Measurements from ENCODE around the gene ZIC4. TPM values are rescaled to one million over a fixed set of nuclear protein-coding genes. Genes with fewer than 3 reads are reported as not detected.

ZIC4 gene
- total RNA-seq, 4 donors from 2014 or later = not detected

DNA sequence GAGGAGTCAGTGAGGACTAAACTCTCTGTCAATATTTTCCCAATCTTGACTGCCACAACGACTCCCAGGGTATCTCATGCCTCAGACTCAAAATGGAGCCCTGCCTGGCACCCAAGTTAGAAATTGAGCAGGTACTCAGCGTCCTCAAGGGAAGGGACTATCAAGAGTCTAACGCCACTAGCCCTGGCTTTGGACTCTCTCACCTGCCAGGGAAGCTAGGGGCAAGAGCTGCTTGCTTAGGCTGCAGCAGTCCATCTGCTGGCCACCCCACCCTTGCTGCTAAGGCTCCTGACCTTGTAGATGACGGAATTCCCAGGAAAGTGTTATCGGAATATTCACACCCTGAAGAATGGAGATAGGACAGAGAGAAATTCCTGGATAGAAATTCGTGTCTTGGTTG, 33.0 kb downstream of the ZIC4 start:
- Histone ChIP-seq H3K27ac (no peak overlapping the region), H3K27me3 (peaks cover 98% of the 10 kb centered on the region), H3K4me3 (no peak overlapping the region), H3K9me3 (no peaks in the 10 kb centered on the region), H3K4me1 (no peaks in the 10 kb centered on the region), H3K36me3 (no peaks in the 10 kb centered on the region)
- 4% methylated on average over 6 of the region's 6 CpGs for WGBS
- no peak for TF ChIP-seq POLR2A (IDR thresholded peaks at IDR 0.05)
- TF ChIP-seq EP300 (IDR thresholded peaks at IDR 0.05) = no peak
- TF ChIP-seq, protein P1, sequence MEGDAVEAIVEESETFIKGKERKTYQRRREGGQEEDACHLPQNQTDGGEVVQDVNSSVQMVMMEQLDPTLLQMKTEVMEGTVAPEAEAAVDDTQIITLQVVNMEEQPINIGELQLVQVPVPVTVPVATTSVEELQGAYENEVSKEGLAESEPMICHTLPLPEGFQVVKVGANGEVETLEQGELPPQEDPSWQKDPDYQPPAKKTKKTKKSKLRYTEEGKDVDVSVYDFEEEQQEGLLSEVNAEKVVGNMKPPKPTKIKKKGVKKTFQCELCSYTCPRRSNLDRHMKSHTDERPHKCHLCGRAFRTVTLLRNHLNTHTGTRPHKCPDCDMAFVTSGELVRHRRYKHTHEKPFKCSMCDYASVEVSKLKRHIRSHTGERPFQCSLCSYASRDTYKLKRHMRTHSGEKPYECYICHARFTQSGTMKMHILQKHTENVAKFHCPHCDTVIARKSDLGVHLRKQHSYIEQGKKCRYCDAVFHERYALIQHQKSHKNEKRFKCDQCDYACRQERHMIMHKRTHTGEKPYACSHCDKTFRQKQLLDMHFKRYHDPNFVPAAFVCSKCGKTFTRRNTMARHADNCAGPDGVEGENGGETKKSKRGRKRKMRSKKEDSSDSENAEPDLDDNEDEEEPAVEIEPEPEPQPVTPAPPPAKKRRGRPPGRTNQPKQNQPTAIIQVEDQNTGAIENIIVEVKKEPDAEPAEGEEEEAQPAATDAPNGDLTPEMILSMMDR (IDR thresholded peaks at IDR 0.05) = no peak
- no peak for TF ChIP-seq POLR2AphosphoS5 (IDR thresholded peaks at IDR 0.05)
- no peak for DNase-seq (ENCODE audit: low spot score in 2 of 2)

DNA sequence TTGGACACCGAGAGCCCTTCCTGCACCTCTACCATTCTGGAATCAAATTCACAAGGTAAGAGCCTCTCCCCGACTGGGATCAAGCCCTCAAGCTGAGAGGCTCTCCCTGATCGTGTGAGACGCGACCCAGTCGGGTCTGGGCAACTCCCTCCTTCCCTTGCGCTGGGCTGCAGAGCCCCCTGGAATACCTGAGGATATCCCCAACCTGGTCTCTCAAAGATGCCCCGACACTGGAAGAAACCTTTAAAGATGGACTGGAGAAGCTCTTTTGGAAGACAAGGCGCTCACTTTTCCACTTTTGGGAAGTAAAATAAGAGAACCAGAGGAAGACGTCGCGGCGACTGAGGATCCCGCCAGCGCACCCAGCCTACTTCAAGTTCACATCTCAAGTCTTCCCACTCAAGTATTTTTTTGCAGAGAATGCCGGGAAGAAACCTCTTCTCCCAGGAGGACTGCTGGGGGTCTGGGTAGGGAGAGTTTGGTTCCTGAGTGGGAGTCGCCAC, 33.8 kb downstream of the ZIC4 start:
- Histone ChIP-seq H3K4me3 (no peak overlapping the region), H3K36me3 (no peaks in the 10 kb centered on the region), H3K27ac (no peak overlapping the region), H3K4me1 (no peaks in the 10 kb centered on the region), H3K9me3 (no peaks in the 10 kb centered on the region), H3K27me3 (peaks cover 98% of the 10 kb centered on the region)
- 7% methylated on average over 17 of the region's 17 CpGs for WGBS
- DNase-seq (ENCODE audit: low spot score in 2 of 2) = no peak
- TF ChIP-seq POLR2AphosphoS5 (IDR thresholded peaks at IDR 0.05) (no peak), POLR2A (IDR thresholded peaks at IDR 0.05) (no peak), EP300 (IDR thresholded peaks at IDR 0.05) (no peak)
- TF ChIP-seq, protein P1 (IDR thresholded peaks at IDR 0.05) = no peak

DNA sequence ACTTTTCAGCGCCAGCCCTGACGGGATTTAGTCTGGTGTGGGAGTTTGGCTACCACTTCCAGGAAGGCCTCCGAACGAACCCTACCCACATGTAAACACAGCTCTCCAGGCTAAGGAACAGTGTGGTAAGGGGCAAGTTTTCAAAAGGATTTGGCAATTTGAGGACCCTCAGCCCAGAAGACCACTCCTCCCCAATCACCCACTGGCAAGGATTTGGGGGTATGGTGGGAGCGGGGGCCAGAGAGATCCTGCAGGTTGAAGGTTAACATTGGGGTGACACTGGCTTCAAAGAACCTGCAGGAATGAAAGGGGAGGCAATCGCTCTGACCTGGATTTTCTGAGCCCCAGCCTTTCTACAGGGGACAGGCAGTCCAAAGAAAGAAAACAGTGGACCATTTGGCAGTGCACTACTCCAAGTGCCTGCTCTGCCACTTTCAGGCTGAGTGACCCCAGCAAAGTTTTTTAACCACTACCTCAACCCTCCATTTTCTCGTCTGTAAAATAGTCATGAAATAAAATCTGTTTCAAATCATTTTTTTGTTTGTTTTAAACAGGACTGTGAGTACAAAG, 34.5 kb downstream of the ZIC4 start:
- Histone ChIP-seq H3K27ac (no peak overlapping the region), H3K36me3 (no peaks in the 10 kb centered on the region), H3K9me3 (no peaks in the 10 kb centered on the region), H3K4me1 (no peaks in the 10 kb centered on the region), H3K4me3 (no peak overlapping the region), H3K27me3 (peaks cover 98% of the 10 kb centered on the region)
- TF ChIP-seq, protein P1 (IDR thresholded peaks at IDR 0.05) = no peak
- TF ChIP-seq POLR2A (IDR thresholded peaks at IDR 0.05) = no peak
- no peak for TF ChIP-seq EP300 (IDR thresholded peaks at IDR 0.05)
- TF ChIP-seq POLR2AphosphoS5 (IDR thresholded peaks at IDR 0.05) = no peak
- 25% methylated on average over 6 of the region's 7 CpGs for WGBS
- DNase-seq (ENCODE audit: low spot score in 2 of 2) = no peak

DNA sequence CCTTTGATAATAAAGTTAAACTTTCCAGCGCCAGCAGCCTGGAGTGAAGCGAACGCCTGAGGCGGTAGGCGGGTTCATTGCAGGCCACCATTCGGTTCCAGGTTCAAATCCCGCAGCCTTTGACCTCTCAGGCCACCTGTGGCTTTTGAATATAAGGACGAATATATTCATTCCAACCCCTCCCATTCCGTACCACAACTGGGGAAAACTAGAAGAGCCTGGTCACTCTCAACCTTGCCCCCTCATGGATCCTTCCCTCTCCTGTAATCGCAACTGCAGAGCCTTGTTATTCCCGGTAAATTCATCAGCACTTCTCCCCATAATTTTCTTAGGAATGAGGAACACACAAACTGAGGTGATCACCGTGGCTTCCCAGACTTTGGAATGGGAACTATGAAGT, 35.2 kb downstream of the ZIC4 start:
- no peak for DNase-seq (ENCODE audit: low spot score in 2 of 2)
- H3K27me3 ChIP-seq = peaks cover 95% of the 10 kb centered on the region
- no peaks in the 10 kb centered on the region for H3K4me1 ChIP-seq
- H3K9me3 ChIP-seq = no peaks in the 10 kb centered on the region
- H3K27ac ChIP-seq = no peak overlapping the region
- no peaks in the 10 kb centered on the region for H3K36me3 ChIP-seq
- 7% methylated on average over 12 of the region's 12 CpGs for WGBS
- no peak overlapping the region for H3K4me3 ChIP-seq
- TF ChIP-seq, protein P1 (IDR thresholded peaks at IDR 0.05) = no peak
- no peak for TF ChIP-seq EP300 (IDR thresholded peaks at IDR 0.05)
- no peak for TF ChIP-seq POLR2AphosphoS5 (IDR thresholded peaks at IDR 0.05)
- TF ChIP-seq POLR2A (IDR thresholded peaks at IDR 0.05) = no peak

DNA sequence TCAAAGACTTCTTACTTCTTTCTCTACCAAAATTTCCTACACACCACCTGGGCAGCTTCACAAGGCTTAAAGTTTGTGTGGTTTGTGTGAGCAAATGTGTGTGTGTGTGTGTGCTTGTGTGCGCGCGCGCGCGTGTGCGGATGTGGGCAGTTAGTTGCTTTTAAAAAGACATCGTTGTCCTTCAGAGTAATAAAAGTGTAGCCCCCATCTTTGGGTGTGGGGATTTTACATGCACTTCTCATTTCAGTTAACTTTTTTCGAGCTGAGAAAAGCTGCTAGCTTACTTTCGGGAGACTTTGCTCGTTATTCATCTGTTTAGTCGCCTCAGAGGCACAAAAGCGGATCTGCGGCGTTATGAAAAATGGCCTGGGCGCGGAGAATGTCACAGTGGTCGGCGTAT, 36.0 kb downstream of the ZIC4 start:
- 21% methylated on average over 19 of the region's 19 CpGs for WGBS
- H3K27me3 ChIP-seq = peaks cover 95% of the 10 kb centered on the region

More for the DNA sequence above, 36.0 kb downstream of the ZIC4 start:
- TF ChIP-seq EP300 (IDR thresholded peaks at IDR 0.05) (no peak), POLR2A (IDR thresholded peaks at IDR 0.05) (no peak), POLR2AphosphoS5 (IDR thresholded peaks at IDR 0.05) (no peak)
- TF ChIP-seq, protein P1 (IDR thresholded peaks at IDR 0.05) = no peak
- Histone ChIP-seq H3K9me3 (no peaks in the 10 kb centered on the region), H3K27ac (no peak overlapping the region), H3K4me3 (no peak overlapping the region), H3K36me3 (no peaks in the 10 kb centered on the region), H3K4me1 (no peaks in the 10 kb centered on the region)
- DNase-seq (ENCODE audit: low spot score in 2 of 2) = no peak
